HepG2 (cell line): ENCODE results near the gene PWWP2A. TPM values are rescaled to one million over a fixed set of nuclear protein-coding genes. Genes with fewer than 3 reads are reported as not detected.

Source experiments
- ARNTL ChIP-seq: sonication (generic); formaldehyde crosslinking; IDR thresholded peaks from 2 replicates; pipeline ENCODE4 v1.4.0; 2020; ENCODE audit warnings: mild to moderate bottlenecking, missing genetic modification reagents
- GPN1 ChIP-seq: sonication (generic); formaldehyde crosslinking; IDR thresholded peaks from 2 replicates; pipeline ENCODE4 v1.5.1; 2020; ENCODE audit warnings: missing genetic modification reagents, borderline replicate concordance
- HMG20A ChIP-seq: IDR thresholded peaks from 2 replicates; pipeline ENCODE4 v1.6.1; 2016; ENCODE audit warnings: borderline replicate concordance
- ISL2 ChIP-seq: sonication (generic); formaldehyde crosslinking; IDR thresholded peaks from 2 replicates; pipeline ENCODE4 v1.5.0; 2020; ENCODE audit warnings: missing genetic modification reagents
- KDM3A ChIP-seq: IDR thresholded peaks from 2 replicates; pipeline ENCODE4 v1.6.1; 2018; ENCODE audit warnings: low read depth, missing compliant biosample characterization
- RBAK ChIP-seq: sonication (generic); formaldehyde crosslinking; IDR thresholded peaks from 2 replicates; pipeline ENCODE4 v1.5.1; 2020; ENCODE audit warnings: mild to moderate bottlenecking, missing genetic modification reagents
- ZNF12 ChIP-seq: sonication (generic); formaldehyde crosslinking; IDR thresholded peaks from 2 replicates; pipeline ENCODE4 v1.5.0; 2020; ENCODE audit warnings: missing genetic modification reagents
- ZNF136 ChIP-seq: sonication (generic); formaldehyde crosslinking; IDR thresholded peaks from 2 replicates; pipeline ENCODE4 v1.8.1; 2022; ENCODE audit warnings: low read depth, mild to moderate bottlenecking, moderate library complexity, missing genetic modification reagents
- ZNF280D ChIP-seq: sonication (generic); formaldehyde crosslinking; IDR thresholded peaks from 2 replicates; pipeline ENCODE4 v1.5.1; 2020; ENCODE audit warnings: mild to moderate bottlenecking, missing genetic modification reagents
- ZNF343 ChIP-seq: sonication (generic); formaldehyde crosslinking; IDR thresholded peaks from 2 replicates; pipeline ENCODE4 v1.4.0; 2020; ENCODE audit warnings: mild to moderate bottlenecking, missing genetic modification reagents
- ZNF430 ChIP-seq: sonication (generic); formaldehyde crosslinking; IDR thresholded peaks from 2 replicates; pipeline ENCODE4 v1.9.0; 2021; ENCODE audit warnings: mild to moderate bottlenecking, missing genetic modification reagents
- ZNF546 ChIP-seq: sonication (generic); formaldehyde crosslinking; conservative IDR thresholded peaks from 2 replicates; pipeline ENCODE4 v1.8.1; 2023; ENCODE audit warnings: mild to moderate bottlenecking, missing genetic modification reagents
- ZNF615 ChIP-seq: sonication (generic); formaldehyde crosslinking; IDR thresholded peaks from 2 replicates; pipeline ENCODE4 v1.5.0; 2020; ENCODE audit warnings: mild to moderate bottlenecking, missing genetic modification reagents, borderline replicate concordance
- ZNF747 ChIP-seq: sonication (generic); formaldehyde crosslinking; IDR thresholded peaks from 2 replicates; pipeline ENCODE4 v1.8.1; 2023; ENCODE audit warnings: missing genetic modification reagents, mild to moderate bottlenecking, borderline replicate concordance
- ZNF775 ChIP-seq: sonication (generic); formaldehyde crosslinking; IDR thresholded peaks from 2 replicates; pipeline ENCODE4 v1.4.0; 2020; ENCODE audit warnings: missing genetic modification reagents, mild to moderate bottlenecking, moderate library complexity, borderline replicate concordance
- ZNF883 ChIP-seq: sonication (generic); formaldehyde crosslinking; IDR thresholded peaks from 2 replicates; pipeline ENCODE4 v1.5.1; 2020; ENCODE audit warnings: mild to moderate bottlenecking, missing genetic modification reagents; ENCODE audit errors: not compliant biosample characterization
- ZSCAN29 ChIP-seq: sonication (generic); formaldehyde crosslinking; conservative IDR thresholded peaks from 2 replicates; pipeline ENCODE4 v1.4.0; 2020; ENCODE audit warnings: mild to moderate bottlenecking, missing genetic modification reagents
- polyA plus RNA-seq, 8 experiments: library from polyadenylated mRNA; depleted of rRNA in 3 of 8; stranded (reverse) in 7 of 8; unstranded in 1 of 8; fragments of >200 nt; fragmentation: Illumina TruSeq in 4 of 8; extraction: Trizol in 4 of 8; gene quantifications; 2 replicates each; pipeline versions ENCODE4 v1.2.1 to v1.2.3, GENCODE V29; 2011 to 2016; ENCODE audit warnings: low read depth in 4 of 8, missing spikeins in 1 of 8, mixed read lengths in 1 of 8; ENCODE audit not compliant: insufficient read depth in 1 of 8
- total RNA-seq, 5 experiments: library from RNA; depleted of rRNA; stranded (reverse); fragments of >200 nt; fragmentation: Illumina TruSeq; extraction: Trizol; gene quantifications; 2 replicates each; pipeline ENCODE4 v1.2.3, GENCODE V29; 2016; ENCODE audit warnings: low read depth in 1 of 5
- TF ChIP-seq, protein P1 (sequence below): sonication (generic); formaldehyde crosslinking; IDR thresholded peaks from 2 replicates; pipeline ENCODE4 v1.8.1; 2023; ENCODE audit warnings: mild to moderate bottlenecking, moderate library complexity, missing genetic modification reagents

The PWWP2A gene
- total and polyA plus RNA-seq, 2 of the 13 experiments (the other 11 are each of a cell fraction or from before 2014, with no cell fraction given), result 7.3 to 16.9 TPM

DNA sequence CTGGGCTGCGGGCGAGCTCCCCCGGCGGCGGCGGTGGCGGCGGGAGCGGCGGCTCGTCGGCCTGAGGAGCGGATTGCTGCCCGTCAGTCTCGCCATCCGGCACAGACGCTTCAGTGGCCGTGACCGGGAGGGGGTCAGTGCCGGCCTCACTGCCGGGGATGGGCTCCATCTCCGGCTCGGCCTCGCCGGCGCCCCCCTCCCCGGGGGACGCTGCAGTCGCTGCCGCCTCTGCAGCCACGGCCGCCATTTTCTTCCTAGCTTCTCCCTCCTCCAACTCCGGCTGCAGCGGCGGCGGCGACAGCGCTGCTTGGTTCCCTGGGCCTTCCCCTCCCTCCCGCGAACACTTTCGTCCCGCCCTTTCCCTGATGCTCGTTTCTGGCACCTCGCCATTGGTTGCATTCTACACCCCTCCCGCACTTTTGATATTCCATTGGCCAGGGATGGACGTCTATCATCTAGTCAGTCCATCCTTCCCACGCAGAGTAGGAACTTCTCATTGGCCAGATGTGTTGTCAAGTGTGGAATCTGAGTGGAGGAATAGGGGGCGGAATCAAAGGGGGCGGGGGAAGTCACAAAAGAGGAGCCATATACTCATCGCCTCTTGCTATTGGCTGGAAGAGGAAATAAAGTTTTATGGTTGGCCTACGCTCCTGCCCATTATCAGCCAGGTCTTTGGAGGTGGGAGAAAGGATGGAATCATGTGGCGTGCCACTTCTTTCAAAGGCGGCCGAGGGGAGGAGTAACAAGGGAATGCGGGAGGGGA is at the start of gene PWWP2A (continued):
- TF ChIP-seq RBAK (no peak), ZNF883 (CRISPR knock-in tag) (no peak), ZNF615 (CRISPR knock-in tag) (no peak), ZSCAN29 (no peak), GPN1 (no peak), ZNF546 (CRISPR knock-in tag) (0 out of 2 replicates have a peak, but pooled peaks have one; percentile 12), ZNF12 (CRISPR knock-in tag) (0 out of 2 replicates have a peak, but pooled peaks have one; percentile 31), ISL2 (CRISPR knock-in tag) (peak; percentile 37; the same call in 1 of the 2 replicates), ZNF430 (CRISPR knock-in tag) (peak; percentile 22; the same call in 1 of the 2 replicates), HMG20A (no peak), KDM3A (CRISPR knock-in tag) (no peak), ZNF280D (CRISPR knock-in tag) (no peak), ARNTL (CRISPR knock-in tag) (no peak), ZNF136 (CRISPR knock-in tag) (no peak), ZNF343 (CRISPR knock-in tag) (peak; percentile 78; the same call in 1 of the 2 replicates), ZNF747 (CRISPR knock-in tag) (no peak), ZNF775 (CRISPR knock-in tag) (0 out of 2 replicates have a peak, but pooled peaks have one; percentile 38)
- TF ChIP-seq, protein P1, sequence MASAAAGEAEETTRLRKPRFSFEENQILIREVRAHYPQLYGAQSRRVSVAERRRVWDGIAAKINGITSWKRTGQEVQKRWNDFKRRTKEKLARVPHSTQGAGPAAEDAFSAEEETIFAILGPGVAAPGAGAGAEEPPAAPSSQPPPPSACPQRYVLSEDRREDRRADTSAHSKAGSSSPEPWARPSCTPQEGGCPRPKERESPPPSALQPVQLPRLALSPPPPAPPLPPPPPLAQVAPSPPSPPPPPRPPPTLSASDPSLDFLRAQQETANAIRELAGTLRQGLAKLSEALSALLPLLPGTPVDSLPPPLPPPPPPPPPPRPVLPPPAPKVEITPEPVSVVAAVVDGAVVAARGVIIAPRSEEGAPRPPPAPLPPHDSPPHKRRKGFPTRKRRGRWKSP (CRISPR knock-in tag), result no peak
